ENCODE data around the gene FBLN2. TPM values are rescaled to one million over a fixed set of nuclear protein-coding genes. Genes with fewer than 3 reads are reported as not detected.

The FBLN2 gene
- polyA plus RNA-seq, 1 of the 3 experiments (the other 2 are of a cell fraction) = 5.2 TPM

GRCh38 chr3:13506680-13507079 is 42.2 kb upstream of the FBLN2 start:
- Histone ChIP-seq H4K20me1 (ENCODE audit: insufficient read depth) (no peaks in the 10 kb centered on the region), H3K79me2 (ENCODE audit: insufficient read depth) (no peaks in the 10 kb centered on the region), H3K36me3 (replicated peaks in 1 of 2; ENCODE audit: control insufficient read depth in 1 of 2, insufficient read depth in 2 of 2, low read length in 1 of 2) (no peaks in the 10 kb centered on the region), H3K4me3 (ENCODE audit: low read depth in 2 of 2, low read length in 1 of 2) (no peak overlapping the region), H3K9ac (no peak overlapping the region), H3K4me1 (ENCODE audit: control insufficient read depth in 1 of 2, insufficient read depth in 2 of 2, low read depth in 1 of 2, low read length in 1 of 2) (peaks cover 0 to 14% of the 10 kb centered on the region in 2 experiments; a peak in 1 of 4 replicates), H3K9me3 (no peaks in the 10 kb centered on the region), H3K27me3 (ENCODE audit: insufficient read depth) (no peaks in the 10 kb centered on the region), H3F3A (replicated peaks; ENCODE audit: insufficient read depth) (no peaks in the 10 kb centered on the region), H2AFZ (ENCODE audit: low read depth) (no peak overlapping the region), H3K4me2 (no peak overlapping the region), H3K27ac (ENCODE audit: low read depth in 2 of 2, low read length in 1 of 2) (no peak overlapping the region; a peak in 1 of 4 replicates), H3K9me2 (no peaks in the 10 kb centered on the region)
- peak; percentile 53 for DNase-seq
- CTCF ChIA-PET = interaction anchor here (0.6 to 29.6 kb wide), 3 partner anchors 11 to 186 kb away, joined by 3 to 872 read pairs (median 31); no protein-coding TSS in a partner anchor
- WGBS (ENCODE audit: low lambda C conversion rate) = 55% methylated on average over 3 of the region's 4 CpGs
- POLR2A ChIA-PET = interaction anchor here (1.8 kb wide), 1 partner anchor 69 kb away, joined by 5 read pairs; no protein-coding TSS in a partner anchor
- TF ChIP-seq USF1 (IDR thresholded peaks at IDR 0.05; ENCODE audit: borderline replicate concordance, low read depth) = no peak
- TF ChIP-seq MEF2A (IDR thresholded peaks at IDR 0.05; ENCODE audit: borderline replicate concordance, low read depth) = no peak
- no peak for TF ChIP-seq RFX5 (IDR thresholded peaks at IDR 0.05; ENCODE audit: low read length)

GRCh38 chr3:13507247-13507569 is 41.7 kb upstream of the FBLN2 start:
- ChIA-PET CTCF (interaction anchor here (0.6 to 29.6 kb wide), 3 partner anchors 11 to 186 kb away, joined by 3 to 872 read pairs (median 31); no protein-coding TSS in a partner anchor), POLR2A (interaction anchor here (1.8 kb wide), 1 partner anchor 68 kb away, joined by 5 read pairs; no protein-coding TSS in a partner anchor)
- Histone ChIP-seq H2AFZ (ENCODE audit: low read depth) (no peak overlapping the region), H3K4me3 (ENCODE audit: low read depth in 2 of 2, low read length in 1 of 2) (no peak overlapping the region), H3K27ac (ENCODE audit: low read depth in 2 of 2, low read length in 1 of 2) (peak overlapping the region in 1 of 2 experiments; percentile 58; a peak in 2 of 4 replicates), H3K79me2 (ENCODE audit: insufficient read depth) (no peaks in the 10 kb centered on the region), H3K4me1 (ENCODE audit: control insufficient read depth in 1 of 2, insufficient read depth in 2 of 2, low read depth in 1 of 2, low read length in 1 of 2) (peaks cover 0 to 14% of the 10 kb centered on the region in 2 experiments; a peak in 1 of 4 replicates), H4K20me1 (ENCODE audit: insufficient read depth) (no peaks in the 10 kb centered on the region), H3K36me3 (replicated peaks in 1 of 2; ENCODE audit: control insufficient read depth in 1 of 2, insufficient read depth in 2 of 2, low read length in 1 of 2) (no peaks in the 10 kb centered on the region), H3K9me3 (no peaks in the 10 kb centered on the region), H3F3A (replicated peaks; ENCODE audit: insufficient read depth) (no peaks in the 10 kb centered on the region), H3K27me3 (ENCODE audit: insufficient read depth) (no peaks in the 10 kb centered on the region), H3K9ac (no peak overlapping the region), H3K4me2 (no peak overlapping the region), H3K9me2 (no peaks in the 10 kb centered on the region)
- 82% methylated on average over 3 of the region's 3 CpGs for WGBS (ENCODE audit: low lambda C conversion rate)
- no peak for DNase-seq
- TF ChIP-seq CTCF (IDR thresholded peaks at IDR 0.05) = no peak
- no peak for TF ChIP-seq FOSL2 (IDR thresholded peaks at IDR 0.05; ENCODE audit: borderline replicate concordance, low read depth)
- TF ChIP-seq POLR2AphosphoS5 (IDR thresholded peaks at IDR 0.05; ENCODE audit: low read depth, low read length) = no peak
- no peak for TF ChIP-seq SMC3 (IDR thresholded peaks at IDR 0.05; ENCODE audit: low read depth, low read length)
- no peak for TF ChIP-seq GATA2 (CRISPR knock-in tag; IDR thresholded peaks at IDR 0.05)
- TF ChIP-seq NFIC (IDR thresholded peaks at IDR 0.05; ENCODE audit: borderline replicate concordance) = no peak
- TF ChIP-seq RCOR1 (IDR thresholded peaks at IDR 0.05; ENCODE audit: low read length) = no peak

All from SK-N-SH (cell line).